Ishikawa (cell line): ENCODE results near the gene BID.

ENCODE experiments used
- CREB1 ChIP-seq: IDR thresholded peaks from 2 replicates; pipeline ENCODE4 v1.6.1; 2012; ENCODE audit warnings: low read depth
- TAF1 ChIP-seq: IDR thresholded peaks from 2 replicates; pipeline ENCODE4 v1.6.1; 2012; ENCODE audit warnings: low read depth, mild to moderate bottlenecking

- no peak for TF ChIP-seq CREB1
- no peak for TF ChIP-seq TAF1
Measured at GRCh38 chr22:17716529-17716928, 57.7 kb downstream of the BID start.
